ENCODE measurements around the gene IFT88.
A peak's percentile ranks its signal among the peaks of the same experiment; 100 is the strongest.

IFT88 gene

GRCh38 chr13:20696073-20696472 is 129.1 kb downstream of the IFT88 start:
- Histone ChIP-seq H3K4ac (ENCODE audit: low read depth, low read length) (no peak overlapping the region), H2AK5ac (ENCODE audit: low read length) (no peak overlapping the region), H2BK120ac (ENCODE audit: insufficient read depth, low read length, poor library complexity) (no peak overlapping the region), H3K23ac (ENCODE audit: low read length) (no peak overlapping the region), H3K79me2 (ENCODE audit: control insufficient read depth, insufficient read depth, low read length, poor library complexity) (no peaks in the 10 kb centered on the region), H3K9me3 (ENCODE audit: insufficient read depth, low read depth, low read length) (no peaks in the 10 kb centered on the region), H2AFZ (ENCODE audit: insufficient read depth, low read length, poor library complexity) (no peak overlapping the region), H3K27me3 (ENCODE audit: insufficient read depth, low read length) (no peaks in the 10 kb centered on the region), H3K9ac (ENCODE audit: low read length) (no peak overlapping the region), H4K8ac (ENCODE audit: low read depth, low read length) (no peak overlapping the region), H3K18ac (ENCODE audit: low read length) (no peak overlapping the region), H4K12ac (ENCODE audit: low read depth, low read length) (no peak overlapping the region), H3K36me3 (ENCODE audit: control insufficient read depth in 1 of 2, insufficient read depth in 2 of 2, low read length in 2 of 2) (no peaks in the 10 kb centered on the region), H3K4me1 (ENCODE audit: control insufficient read depth in 1 of 2, insufficient read depth in 2 of 2, low read length in 2 of 2) (no peaks in the 10 kb centered on the region), H3K4me3 (ENCODE audit: low read depth, low read length) (no peak overlapping the region), H3K14ac (ENCODE audit: low read length) (no peak overlapping the region), H2BK12ac (ENCODE audit: low read length) (no peak overlapping the region), H3K4me2 (ENCODE audit: low read length) (no peak overlapping the region), H4K91ac (ENCODE audit: low read depth, low read length) (no peak overlapping the region), H2BK5ac (ENCODE audit: low read depth, low read length, poor library complexity) (no peak overlapping the region), H3K79me1 (ENCODE audit: low read length) (no peaks in the 10 kb centered on the region), H3K27ac (ENCODE audit: low read depth, low read length) (no peak overlapping the region)
- DNase-seq = no peak
- no CpG with 5 or more reads among the region's 4 CpGs for WGBS (ENCODE audit: extremely low coverage, insufficient coverage, insufficient read length)

DNA sequence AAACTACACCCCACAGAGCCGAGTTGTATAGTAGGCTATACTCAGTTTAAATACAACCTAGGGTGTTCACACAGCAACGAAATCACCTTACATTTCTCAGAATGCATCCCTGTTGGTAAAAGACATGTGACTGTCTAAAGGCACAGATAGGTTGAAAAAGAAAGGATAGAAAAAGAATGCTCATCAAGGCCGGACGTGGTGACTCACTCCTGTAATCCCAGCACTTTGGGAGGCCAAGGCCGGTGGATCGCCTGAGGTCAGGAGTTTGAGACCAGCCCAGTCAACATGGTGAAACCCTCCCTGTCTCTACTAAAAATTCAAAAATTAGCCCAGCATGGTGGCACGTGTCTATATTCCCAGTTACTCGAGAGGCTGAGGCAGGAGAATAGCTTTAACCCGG is 132.8 kb downstream of the IFT88 start:
- no peak overlapping the region for H4K8ac ChIP-seq (ENCODE audit: low read depth, low read length)
- no peak overlapping the region for H2BK120ac ChIP-seq (ENCODE audit: insufficient read depth, low read length, poor library complexity)
- H3K4ac ChIP-seq (ENCODE audit: low read depth, low read length) = no peak overlapping the region
- no peak overlapping the region for H3K4me3 ChIP-seq (ENCODE audit: low read depth, low read length)
- no peak overlapping the region for H3K18ac ChIP-seq (ENCODE audit: low read length)
- H3K36me3 ChIP-seq (ENCODE audit: control insufficient read depth in 1 of 2, insufficient read depth in 2 of 2, low read length in 2 of 2) = no peaks in the 10 kb centered on the region
- H3K9me3 ChIP-seq (ENCODE audit: insufficient read depth, low read depth, low read length) = no peaks in the 10 kb centered on the region
- no peak overlapping the region for H3K23ac ChIP-seq (ENCODE audit: low read length)
- H2BK5ac ChIP-seq (ENCODE audit: low read depth, low read length, poor library complexity) = no peak overlapping the region
- no peak overlapping the region for H2AK5ac ChIP-seq (ENCODE audit: low read length)
- H4K12ac ChIP-seq (ENCODE audit: low read depth, low read length) = no peak overlapping the region
- DNase-seq = peak; percentile 32 to 40
- H3K79me1 ChIP-seq (ENCODE audit: low read length) = peaks cover 5% of the 10 kb centered on the region
- no peak overlapping the region for H3K4me2 ChIP-seq (ENCODE audit: low read length)
- peaks cover 0 to 2% of the 10 kb centered on the region in 2 experiments for H3K4me1 ChIP-seq (ENCODE audit: control insufficient read depth in 1 of 2, insufficient read depth in 2 of 2, low read length in 2 of 2)
- H2AFZ ChIP-seq (ENCODE audit: insufficient read depth, low read length, poor library complexity) = no peak overlapping the region
- no peak overlapping the region for H3K9ac ChIP-seq (ENCODE audit: low read length)
- H3K27ac ChIP-seq (ENCODE audit: low read depth, low read length) = no peak overlapping the region
- WGBS (ENCODE audit: extremely low coverage, insufficient coverage, insufficient read length) = no CpG with 5 or more reads among the region's 9 CpGs
- H3K14ac ChIP-seq (ENCODE audit: low read length) = no peak overlapping the region
- peaks cover 3% of the 10 kb centered on the region for H3K79me2 ChIP-seq (ENCODE audit: control insufficient read depth, insufficient read depth, low read length, poor library complexity)
- H2BK12ac ChIP-seq (ENCODE audit: low read length) = no peak overlapping the region
- no peak overlapping the region for H4K91ac ChIP-seq (ENCODE audit: low read depth, low read length)
- H3K27me3 ChIP-seq (ENCODE audit: insufficient read depth, low read length) = no peaks in the 10 kb centered on the region

- Histone ChIP-seq H2BK5ac (ENCODE audit: low read depth, low read length, poor library complexity) (no peak overlapping the region), H4K12ac (ENCODE audit: low read depth, low read length) (no peak overlapping the region), H2AK5ac (ENCODE audit: low read length) (no peak overlapping the region), H3K9me3 (ENCODE audit: insufficient read depth, low read depth, low read length) (no peaks in the 10 kb centered on the region), H2BK120ac (ENCODE audit: insufficient read depth, low read length, poor library complexity) (no peak overlapping the region), H3K14ac (ENCODE audit: low read length) (no peak overlapping the region), H3K18ac (ENCODE audit: low read length) (no peak overlapping the region), H4K91ac (ENCODE audit: low read depth, low read length) (no peak overlapping the region), H3K36me3 (ENCODE audit: control insufficient read depth in 1 of 2, insufficient read depth in 2 of 2, low read length in 2 of 2) (no peaks in the 10 kb centered on the region), H2BK12ac (ENCODE audit: low read length) (no peak overlapping the region), H3K4me3 (ENCODE audit: low read depth, low read length) (no peak overlapping the region), H4K8ac (ENCODE audit: low read depth, low read length) (no peak overlapping the region), H3K9ac (ENCODE audit: low read length) (no peak overlapping the region), H3K23ac (ENCODE audit: low read length) (no peak overlapping the region), H3K27me3 (ENCODE audit: insufficient read depth, low read length) (no peaks in the 10 kb centered on the region), H3K27ac (ENCODE audit: low read depth, low read length) (no peak overlapping the region), H3K79me1 (ENCODE audit: low read length) (peaks cover 5% of the 10 kb centered on the region), H2AFZ (ENCODE audit: insufficient read depth, low read length, poor library complexity) (no peak overlapping the region), H3K4me1 (ENCODE audit: control insufficient read depth in 1 of 2, insufficient read depth in 2 of 2, low read length in 2 of 2) (peaks cover 0 to 2% of the 10 kb centered on the region in 2 experiments), H3K4me2 (ENCODE audit: low read length) (no peak overlapping the region), H3K4ac (ENCODE audit: low read depth, low read length) (no peak overlapping the region), H3K79me2 (ENCODE audit: control insufficient read depth, insufficient read depth, low read length, poor library complexity) (peaks cover 3% of the 10 kb centered on the region)
- no peak for DNase-seq
- WGBS (ENCODE audit: extremely low coverage, insufficient coverage, insufficient read length) = no CpG with 5 or more reads among the region's 6 CpGs
Observed at GRCh38 chr13:20700288-20700687, 133.3 kb downstream of the IFT88 start.

DNA sequence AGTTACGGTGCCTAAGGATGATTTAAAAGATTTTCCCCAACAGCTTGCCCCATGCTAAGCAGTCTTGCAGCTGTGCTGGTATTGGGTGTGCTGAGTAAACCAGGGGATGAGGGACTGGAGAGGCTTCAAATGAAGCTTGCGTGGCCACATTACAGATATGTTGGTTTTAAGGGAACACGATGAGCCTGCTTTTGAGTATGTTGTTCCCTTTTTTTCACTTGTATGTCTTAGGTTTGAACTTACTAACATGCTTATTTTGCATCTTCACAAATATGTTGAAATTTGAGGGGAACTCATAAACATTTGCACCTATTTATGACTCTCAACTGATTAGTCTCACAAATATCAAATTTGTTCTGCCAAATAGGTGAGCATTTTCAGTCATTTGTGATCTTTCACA is 134.5 kb downstream of the IFT88 start:
- Histone ChIP-seq H4K12ac (ENCODE audit: low read depth, low read length) (no peak overlapping the region), H3K4me2 (ENCODE audit: low read length) (no peak overlapping the region), H3K23ac (ENCODE audit: low read length) (no peak overlapping the region), H3K4ac (ENCODE audit: low read depth, low read length) (no peak overlapping the region), H3K18ac (ENCODE audit: low read length) (no peak overlapping the region), H2BK12ac (ENCODE audit: low read length) (no peak overlapping the region), H2AK5ac (ENCODE audit: low read length) (no peak overlapping the region), H4K8ac (ENCODE audit: low read depth, low read length) (no peak overlapping the region), H3K4me3 (ENCODE audit: low read depth, low read length) (no peak overlapping the region), H3K27ac (ENCODE audit: low read depth, low read length) (no peak overlapping the region), H2AFZ (ENCODE audit: insufficient read depth, low read length, poor library complexity) (no peak overlapping the region), H3K79me1 (ENCODE audit: low read length) (peaks cover 5% of the 10 kb centered on the region), H3K4me1 (ENCODE audit: control insufficient read depth in 1 of 2, insufficient read depth in 2 of 2, low read length in 2 of 2) (peaks cover 0 to 2% of the 10 kb centered on the region in 2 experiments), H3K27me3 (ENCODE audit: insufficient read depth, low read length) (no peaks in the 10 kb centered on the region), H3K79me2 (ENCODE audit: control insufficient read depth, insufficient read depth, low read length, poor library complexity) (peaks cover 3% of the 10 kb centered on the region), H3K14ac (ENCODE audit: low read length) (no peak overlapping the region), H4K91ac (ENCODE audit: low read depth, low read length) (no peak overlapping the region), H2BK120ac (ENCODE audit: insufficient read depth, low read length, poor library complexity) (no peak overlapping the region), H3K9ac (ENCODE audit: low read length) (no peak overlapping the region), H3K9me3 (ENCODE audit: insufficient read depth, low read depth, low read length) (no peaks in the 10 kb centered on the region), H3K36me3 (ENCODE audit: control insufficient read depth in 1 of 2, insufficient read depth in 2 of 2, low read length in 2 of 2) (no peaks in the 10 kb centered on the region), H2BK5ac (ENCODE audit: low read depth, low read length, poor library complexity) (no peak overlapping the region)
- DNase-seq = peak in 1 of 2 donors; percentile 30
- no CpG with 5 or more reads among the region's 3 CpGs for WGBS (ENCODE audit: extremely low coverage, insufficient coverage, insufficient read length)
